GM19035 (cell line): Measurements from ENCODE around the gene NAPA.

Experiments used
- ATAC-seq: cut with Tn5 transposase; IDR thresholded peaks from one replicate; pipeline ENCODE4 v1.9.1; 2021; ENCODE audit not compliant: unreplicated experiment

The NAPA gene

DNA sequence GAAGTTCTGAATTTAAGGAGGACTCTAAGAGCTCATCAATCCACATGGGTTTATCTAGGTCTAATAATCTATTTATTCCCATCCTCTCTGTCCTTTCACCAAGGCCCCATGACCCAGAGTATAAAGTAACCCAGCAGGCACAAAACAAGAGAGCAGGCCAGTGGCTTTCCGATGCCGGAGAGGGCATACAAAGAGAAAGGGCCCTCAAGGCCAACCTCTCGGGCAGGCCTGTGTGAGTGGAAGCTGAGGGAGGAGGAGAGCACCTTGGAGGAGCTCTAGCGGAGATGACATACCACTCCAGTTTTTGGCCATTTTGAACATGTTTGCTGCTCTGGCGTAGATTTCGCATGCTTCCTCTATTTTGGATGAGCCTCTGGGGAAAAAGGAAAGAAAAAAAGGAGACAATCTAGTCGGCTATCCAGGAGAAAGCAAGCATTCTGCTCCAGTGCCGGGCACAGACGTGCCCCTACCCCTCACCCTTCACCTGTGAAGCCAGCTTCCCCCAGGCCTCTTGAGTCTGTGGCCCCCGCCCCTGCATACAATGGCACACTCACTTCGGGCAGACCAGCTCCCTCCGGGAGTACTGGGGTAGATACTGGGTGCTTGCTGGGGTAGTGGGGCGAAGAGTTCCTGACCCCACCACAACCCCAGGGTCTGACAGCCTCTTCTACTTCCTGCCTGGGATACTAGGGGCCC is 11.6 kb downstream of the NAPA start:
- ATAC-seq: no peak

DNA sequence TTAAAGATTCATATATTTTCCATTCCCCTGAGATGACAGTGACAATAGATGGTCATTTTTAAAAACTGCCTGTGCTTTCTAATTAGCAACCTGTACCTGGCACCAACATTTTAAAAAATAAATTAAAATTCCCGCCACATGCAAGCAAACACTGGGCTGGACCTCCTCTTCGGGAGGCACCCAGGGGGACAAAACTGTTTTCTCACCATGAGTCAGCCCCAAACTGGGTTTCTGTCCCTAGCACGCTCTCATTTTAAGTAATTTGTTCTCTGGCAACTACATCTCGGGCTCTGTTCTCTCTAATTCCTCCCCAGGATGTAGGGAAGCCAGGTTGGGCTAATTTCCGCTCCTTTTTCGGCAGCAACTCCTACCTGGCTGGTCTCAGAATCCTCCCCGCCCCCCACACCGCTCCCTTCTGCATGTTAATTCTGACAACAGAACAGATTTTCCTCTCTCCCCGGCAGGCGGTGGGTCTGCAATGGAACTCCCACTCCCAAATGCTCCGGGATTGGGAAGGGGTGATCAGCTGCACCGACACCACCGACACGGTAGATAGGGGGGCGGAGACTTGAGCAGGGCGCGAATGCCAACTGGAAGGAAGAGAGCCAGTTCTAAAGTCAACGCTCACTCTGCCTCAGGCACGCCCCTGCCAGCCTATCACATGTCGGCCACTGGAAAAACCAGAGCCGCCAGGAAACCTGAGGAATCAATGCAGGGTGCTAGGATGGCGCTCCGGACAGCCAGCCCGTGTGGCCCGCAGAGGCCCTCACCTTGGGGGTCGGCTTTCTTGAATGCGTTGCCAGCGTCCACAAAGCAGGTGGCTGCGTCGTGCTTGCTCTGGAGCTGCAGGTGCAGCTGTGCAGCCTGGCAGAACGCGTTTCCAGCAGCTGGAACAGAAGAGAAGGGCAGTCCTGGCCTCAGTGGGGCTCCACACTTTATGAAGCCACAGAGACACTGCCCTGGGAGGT is 14.7 kb downstream of the NAPA start:
- no peak for ATAC-seq

DNA sequence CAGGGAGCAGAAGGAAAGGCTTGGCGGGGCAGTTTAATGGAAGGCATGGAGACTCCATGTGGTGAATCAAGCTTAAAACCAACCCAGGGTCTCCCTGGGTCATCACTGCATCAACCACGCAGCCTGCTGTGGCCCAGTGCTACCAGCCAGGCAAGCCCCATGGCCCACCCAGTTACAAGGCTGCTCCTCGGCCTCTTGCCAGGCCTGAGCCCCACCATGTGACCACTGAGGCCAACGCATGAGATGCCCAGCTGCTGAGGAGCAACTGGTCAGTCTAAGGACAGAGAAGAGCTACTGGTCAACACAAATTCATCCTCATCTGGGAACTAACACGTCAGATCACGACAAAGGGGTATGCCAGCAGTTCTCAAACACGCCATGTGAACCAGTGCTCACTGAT is 15.5 kb downstream of the NAPA start:
- no peak for ATAC-seq

DNA sequence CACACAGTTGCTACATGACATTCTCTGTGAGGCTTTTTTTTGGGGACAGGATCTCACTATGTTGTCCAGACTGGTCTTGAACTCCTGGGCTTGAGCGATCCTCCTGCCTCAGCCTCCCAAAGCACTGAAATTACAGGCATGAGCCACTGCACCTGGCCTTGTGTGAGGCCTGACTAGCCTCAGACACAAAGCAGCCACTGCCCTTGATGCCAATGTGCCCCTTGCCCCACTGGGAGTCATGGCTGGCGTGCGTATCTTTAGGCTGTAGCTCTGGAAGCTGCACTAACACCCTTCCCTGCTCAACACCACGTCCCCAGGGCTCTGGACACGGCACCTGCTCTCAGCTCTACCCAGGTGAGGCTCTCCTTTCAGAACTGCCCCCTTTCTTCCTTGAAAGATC is 16.3 kb downstream of the NAPA start:
- no peak for ATAC-seq

DNA sequence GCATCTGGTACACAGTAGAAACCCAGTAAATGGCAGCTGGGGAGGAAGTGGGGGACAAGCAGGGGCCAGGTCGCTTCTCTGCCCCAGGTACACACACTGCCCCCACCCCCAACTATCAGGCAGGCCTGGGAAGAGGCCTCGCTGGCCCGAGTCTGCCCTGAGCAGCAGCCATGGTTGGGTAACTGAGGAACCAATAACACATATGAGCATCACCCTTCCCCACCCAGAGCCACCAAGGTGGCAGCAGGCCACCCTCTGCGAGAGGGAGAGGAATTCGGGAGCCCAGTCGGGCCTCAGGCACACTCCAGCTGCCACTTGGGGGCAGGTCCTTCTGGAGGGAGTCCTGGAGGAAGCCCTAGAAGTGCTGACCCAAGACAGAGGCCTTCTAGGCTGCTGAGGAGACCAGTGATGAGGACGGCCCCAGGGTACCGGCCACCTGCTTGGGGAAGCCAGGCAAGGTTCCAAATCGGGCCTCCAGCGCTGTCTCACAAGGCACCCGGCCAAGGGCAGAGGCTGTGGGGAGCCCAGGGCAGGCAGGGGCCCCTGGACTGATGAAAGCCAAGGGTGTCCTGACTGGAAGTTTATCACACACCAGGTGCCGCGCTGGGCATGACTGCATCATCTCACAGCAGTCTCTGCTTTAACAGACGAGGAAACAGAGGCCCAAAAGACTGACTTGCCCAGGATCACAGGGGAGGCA is 16.9 kb downstream of the NAPA start:
- ATAC-seq: no peak

DNA sequence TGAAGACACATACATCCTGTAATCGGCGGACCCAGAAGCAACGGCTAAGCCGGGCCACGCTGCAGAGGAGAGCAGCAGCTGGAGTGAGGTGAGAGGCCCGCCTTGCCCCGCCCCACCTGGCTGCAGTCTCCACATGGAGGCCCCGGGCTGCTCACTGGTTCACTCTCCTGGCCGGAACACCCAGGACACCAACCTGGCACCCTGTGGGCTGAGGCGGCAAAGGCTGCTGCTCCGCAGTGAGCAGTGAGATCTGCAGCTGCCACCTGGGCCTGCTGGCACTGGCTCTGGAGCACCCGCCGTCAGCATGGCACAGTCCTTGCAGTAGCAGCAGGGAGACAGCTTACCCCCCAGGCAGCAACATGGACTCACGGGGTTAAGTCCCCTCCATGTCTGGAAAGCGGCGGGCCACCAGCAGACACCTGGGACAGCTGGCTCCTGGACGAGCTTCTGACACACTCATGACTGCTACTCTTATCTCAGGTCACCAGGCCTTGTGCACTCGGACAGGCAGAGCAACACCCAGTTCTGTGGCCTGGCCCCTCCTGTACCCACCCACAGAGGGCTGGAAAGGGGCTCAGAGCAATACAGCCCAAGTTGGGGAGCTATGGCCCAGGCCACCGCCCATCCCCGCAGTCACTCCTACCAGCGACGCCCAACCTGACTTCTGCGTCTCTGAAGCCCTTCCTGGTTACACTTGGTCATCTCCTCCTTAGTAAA is 17.7 kb downstream of the NAPA start:
- no peak for ATAC-seq

DNA sequence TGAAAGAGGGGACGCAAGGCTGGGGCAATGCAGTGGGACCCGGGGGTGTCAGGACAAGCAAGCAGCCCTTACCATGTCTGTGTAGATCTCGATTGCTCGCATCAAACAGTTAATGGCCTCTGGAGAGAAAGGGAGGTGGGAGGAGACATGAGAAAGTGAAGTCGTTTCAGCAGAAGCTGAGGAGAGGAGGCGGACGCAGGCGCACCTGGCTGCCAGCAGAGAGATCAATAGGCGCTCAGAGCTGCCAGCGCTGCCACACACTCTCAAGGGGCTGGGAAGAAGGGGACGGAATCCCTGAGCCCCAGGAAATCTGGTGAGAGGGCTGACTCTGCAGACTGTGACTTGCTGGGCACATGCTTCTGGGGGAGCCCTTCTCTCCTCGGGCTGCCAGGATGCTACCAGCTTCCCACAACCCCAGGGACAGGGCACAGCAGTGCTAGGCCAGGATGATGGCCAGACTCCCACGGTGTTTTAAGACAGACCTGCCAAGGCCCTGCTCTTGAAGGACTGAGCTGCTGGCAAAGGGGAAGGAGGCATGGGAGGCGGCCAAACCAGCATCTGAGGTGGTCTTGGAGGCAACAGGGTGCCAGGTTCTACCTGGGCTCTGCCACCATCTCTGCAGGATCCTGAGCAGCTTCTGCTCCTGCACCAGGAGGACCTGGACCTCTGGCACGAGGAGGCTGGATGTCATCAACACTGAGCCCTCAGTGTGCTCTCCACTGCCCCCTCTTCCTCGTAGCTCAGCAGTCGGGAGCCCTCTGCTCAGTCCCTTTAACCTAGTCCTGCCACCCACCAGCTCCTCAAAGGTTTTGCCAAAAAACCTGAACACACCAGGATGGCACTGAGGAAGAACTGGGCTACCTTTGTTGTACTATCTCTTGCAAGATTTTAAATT is 19.1 kb downstream of the NAPA start:
- ATAC-seq: no peak

DNA sequence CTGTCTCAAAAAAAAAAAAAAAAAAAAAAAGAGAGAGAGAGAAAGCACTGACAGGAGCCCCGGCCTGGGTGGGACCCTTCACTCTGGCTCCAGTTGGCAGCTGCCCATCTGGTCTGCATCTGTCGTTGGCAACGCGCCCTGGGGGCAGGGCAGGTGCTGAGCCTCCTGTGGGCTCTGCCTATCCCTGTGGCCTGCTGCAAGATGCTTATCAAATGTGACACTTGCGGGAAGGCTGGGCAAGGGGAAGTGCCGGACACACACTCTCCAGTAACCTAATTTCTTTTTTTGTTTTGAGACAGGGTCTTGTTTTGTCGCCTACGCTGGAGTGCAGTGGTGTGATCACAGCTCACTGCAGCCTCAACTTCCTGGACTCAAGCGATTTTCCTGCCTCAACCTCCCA is 20.1 kb downstream of the NAPA start:
- no peak for ATAC-seq

DNA sequence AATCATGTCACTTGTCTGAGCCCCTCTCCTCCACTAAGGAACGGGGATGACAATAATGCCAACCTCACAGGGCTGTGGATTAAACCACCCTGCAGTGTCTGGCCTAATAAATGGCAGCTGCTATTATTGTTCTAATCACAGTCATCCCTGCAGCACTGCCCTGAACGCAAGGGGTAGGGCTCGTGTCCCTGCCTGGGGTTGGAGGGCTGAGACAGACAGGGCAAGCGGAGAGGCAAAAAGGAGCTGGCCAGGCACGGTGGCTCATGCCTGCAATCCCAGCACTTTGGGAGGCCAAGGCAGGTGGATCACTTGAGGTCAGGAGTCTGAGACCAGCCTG is 20.7 kb downstream of the NAPA start:
- no peak for ATAC-seq

DNA sequence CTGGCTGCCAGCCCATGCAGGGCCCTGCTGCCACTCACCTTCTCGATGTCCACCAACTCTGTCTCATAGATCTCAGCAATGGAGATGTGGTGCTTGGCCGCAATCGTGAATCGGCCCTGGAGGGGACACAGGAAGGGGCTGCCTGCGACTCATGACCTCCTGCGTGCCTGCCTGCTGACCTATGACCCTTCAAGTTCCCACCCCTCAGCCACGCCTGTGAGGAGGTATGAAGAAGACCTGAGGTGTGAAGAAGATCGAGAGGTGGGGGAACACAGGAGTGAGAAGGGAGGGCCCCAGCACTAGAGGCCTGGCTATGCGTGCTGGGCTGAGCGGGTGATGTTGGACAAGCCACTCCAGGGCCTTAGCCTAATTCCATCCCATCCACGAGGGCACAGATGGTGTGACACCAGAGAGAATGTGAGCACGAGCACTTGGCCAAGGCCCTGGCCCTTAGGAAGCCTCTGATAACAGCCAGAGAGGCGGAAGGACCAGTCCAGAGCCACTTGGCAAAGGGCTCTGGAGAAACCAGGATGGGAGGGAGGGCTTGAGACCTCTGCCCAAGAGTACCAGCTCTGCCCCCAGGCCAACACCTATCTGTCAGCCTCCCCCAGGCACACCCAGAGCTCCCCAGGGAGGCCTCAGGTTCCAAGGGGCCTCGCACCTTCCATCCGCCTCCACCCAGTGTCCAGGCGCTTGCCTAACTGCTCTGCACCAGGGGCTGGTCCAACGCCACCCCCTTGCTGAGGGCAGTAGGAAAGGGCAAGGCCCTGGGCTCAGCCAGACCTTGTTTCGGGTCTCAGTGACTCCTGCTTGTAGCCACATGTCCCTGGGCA is 21.3 kb downstream of the NAPA start:
- no peak for ATAC-seq

DNA sequence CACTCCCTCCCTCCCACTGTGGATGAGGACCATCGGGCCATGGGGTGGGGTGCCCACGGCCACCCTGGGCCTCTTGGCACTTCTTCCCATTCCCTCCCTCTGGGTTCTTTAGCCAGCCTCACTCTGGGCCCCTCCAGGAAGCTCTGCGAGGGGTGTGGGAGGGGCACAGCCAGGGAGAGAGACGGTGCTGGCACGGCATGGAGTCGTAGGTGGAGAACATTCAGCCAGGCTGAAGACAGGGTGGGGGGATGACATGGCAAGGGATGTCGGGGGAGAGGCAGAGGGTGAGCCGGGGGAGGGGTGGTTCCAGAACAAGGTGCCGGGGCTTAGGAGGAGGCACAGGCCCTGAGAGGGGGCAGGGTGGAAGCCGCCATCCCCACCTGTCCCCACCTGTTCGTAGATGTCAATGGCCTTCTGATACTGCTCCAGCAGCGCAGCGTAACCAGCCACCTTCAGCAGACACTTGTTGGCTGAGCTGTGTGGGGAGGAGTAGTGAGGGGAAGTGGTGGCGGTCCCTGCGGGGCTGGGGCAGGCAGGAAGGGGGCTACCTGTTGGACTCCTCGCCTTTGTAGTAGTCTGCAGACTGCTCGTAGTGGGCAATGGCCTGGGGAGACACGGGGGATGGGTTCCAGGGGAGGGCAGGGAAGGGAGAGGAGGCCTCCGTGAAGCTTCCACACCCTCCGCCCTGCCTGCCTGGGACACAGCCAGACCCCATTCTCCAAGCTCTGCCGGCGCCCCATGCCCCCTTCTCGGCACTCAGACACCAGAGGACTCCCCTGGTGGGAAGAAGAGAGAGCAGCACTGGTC is 22.1 kb downstream of the NAPA start:
- no peak for ATAC-seq

DNA sequence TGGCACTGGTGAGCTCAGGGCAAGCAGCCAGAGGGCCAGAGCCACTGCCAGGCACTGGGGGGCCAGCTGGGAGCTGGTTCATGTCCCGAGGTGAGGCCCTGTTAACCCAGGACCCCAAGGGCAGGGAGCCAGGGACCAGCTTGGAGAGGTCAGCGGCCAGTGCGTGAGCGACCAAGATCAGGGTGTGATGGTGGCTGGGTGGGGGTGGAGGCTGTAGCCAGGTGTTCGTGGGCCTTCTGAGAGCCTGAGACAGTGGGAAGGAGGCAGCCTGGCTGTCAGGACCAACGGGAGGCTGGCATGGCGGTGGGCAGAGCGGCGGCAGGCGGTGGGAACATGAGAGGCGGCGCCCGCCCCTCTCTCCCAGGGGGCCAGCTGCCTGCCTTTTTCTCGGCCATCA is 22.7 kb downstream of the NAPA start:
- ATAC-seq: no peak

DNA sequence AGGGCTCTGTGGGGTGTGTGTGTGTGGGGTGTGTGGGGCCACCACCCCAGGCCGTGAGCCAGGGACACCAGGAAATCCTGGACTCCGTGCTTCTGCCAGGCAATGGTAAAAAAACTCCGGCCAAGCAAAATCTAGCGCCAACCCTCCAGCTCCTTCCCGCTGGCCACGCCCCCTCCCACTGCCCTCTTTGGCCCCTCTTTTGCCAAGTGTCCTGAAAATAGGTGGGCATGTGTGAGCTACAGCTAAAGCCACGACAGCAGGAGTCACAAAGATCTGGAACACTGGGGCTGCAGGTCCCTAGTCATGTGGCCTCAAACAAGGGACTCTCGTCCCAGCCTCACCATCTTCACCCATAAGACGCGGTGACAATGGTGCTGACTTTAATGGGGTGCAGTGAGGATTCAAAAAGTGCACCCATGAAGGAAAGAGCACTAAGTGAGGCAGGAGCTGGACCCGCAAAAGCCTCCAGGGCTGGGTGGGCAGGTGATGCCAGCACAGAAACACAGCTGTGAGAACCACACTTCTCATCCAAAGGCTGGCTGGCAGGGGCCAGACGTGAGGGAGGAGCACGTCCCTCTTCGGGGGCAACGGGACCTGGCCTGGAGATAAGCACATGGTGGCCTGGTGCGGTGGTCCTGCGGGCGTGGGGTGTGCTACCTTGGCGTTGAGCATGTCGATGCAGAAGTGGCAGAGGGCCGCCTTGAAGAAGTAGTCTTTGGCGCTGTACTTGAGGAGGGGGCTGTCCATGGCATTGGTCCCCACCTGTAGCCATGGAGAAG is 23.3 kb downstream of the NAPA start:
- ATAC-seq: no peak

DNA sequence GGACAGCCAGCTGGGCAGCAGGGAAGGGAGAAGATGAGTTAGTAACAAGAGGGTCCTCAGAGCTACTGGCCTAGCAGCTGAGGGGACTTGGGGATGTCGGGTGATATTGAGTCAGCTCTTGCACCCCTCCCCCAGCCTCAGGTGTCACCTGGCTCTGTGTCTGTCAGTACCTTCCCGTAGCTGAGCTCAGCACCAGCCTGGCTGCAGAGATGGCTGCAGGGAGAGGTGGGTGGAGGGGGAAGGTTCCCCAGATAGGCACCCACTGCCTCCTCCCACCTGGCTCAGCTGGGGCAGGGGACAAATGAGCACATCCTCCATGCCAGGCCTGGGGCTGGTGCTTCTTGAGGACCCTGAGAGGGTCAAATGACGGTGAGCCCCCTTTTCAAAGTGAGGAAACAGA is 24.0 kb downstream of the NAPA start:
- ATAC-seq: no peak

DNA sequence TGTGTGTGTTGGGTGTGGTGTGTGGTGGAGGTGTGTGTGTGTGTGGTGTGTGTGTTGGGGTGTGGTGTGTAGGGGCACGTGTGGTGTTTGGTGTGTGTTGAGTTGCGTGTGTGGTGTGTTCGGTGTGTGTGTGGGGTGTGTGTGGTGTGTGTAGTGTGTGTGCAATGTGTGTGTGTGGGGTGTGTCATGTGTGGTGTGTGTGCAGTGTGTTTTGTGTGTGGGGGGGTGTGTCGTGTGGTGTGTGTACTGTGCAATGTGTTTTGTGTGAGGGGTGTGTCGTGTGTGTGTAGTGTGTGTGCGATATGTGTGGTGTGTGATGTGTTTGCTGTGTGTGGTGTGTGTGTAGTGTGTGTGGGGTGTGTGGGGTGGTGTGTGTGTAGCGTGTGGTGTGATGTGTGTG is 24.8 kb downstream of the NAPA start:
- ATAC-seq: no peak

DNA sequence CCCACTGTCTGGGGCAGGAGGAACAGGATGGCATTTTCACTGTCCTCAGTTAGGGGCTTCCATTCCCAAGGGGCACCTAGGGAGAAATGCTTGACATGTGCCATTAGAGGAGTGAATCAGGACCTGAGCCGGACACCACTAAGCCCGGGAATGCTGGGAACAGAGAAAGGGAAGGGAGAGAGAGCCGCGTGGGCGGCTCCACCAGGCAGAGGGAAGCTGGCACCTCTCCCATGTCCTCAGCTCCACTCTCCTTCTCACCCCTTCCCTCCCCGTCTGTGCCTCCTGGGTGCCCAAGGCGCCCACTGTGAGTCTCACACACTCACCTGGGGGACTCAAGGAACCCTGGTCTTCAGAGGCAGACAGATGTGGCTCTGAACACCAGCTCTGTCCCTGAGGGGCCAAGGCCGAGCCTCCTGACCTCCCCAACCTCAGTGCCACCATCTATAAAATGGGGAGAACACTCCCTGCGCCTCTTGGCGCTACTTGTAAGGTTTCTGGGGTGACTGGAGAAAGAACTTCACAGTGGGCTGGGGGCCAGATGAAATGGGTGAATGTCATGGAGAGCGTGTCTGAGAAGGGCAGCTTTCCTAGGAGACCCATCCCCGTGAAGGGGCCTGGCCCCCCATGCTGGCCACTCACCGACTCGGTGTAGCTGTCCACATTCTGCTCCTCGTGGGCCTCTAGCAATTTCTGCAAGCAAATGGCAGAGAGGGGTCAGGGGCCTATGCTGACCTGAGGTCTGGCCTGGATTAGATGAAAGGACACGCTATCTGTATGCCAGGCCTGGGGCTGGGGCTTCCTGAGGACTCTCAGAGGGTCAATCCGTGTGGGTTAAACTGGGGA is 25.6 kb downstream of the NAPA start:
- no peak for ATAC-seq
